ENCODE data around the gene ICOS.

- TF ChIP-seq CTCF (IDR thresholded peaks at IDR 0.05) (no peak), TCF7L2 (IDR thresholded peaks at IDR 0.05; ENCODE audit: low read depth, low read length) (no peak)
Measured at GRCh38 chr2:203889542-203889941, 47.0 kb upstream of the ICOS start.
